Hepatocyte (in vitro differentiated cells): ENCODE data around the gene FAM151B. TPM values are rescaled to one million over a fixed set of nuclear protein-coding genes. Genes with fewer than 3 reads are reported as not detected.

Experiments
- DNase-seq: peaks from one replicate; pipeline ENCODE4 v3.0.0-alpha.2; 2016; ENCODE audit warnings: low spot score
- H2AFZ ChIP-seq: fragments of 200-600 bp; sonication (generic); 2 replicates; pipeline ENCODE4 v1.6.0; 2016; ENCODE audit warnings: antibody characterized with exemption, mild to moderate bottlenecking
- H3K27ac ChIP-seq: fragments of 200-600 bp; sonication (generic); 2 replicates; pipeline ENCODE4 v1.5.1; 2016; ENCODE audit warnings: mild to moderate bottlenecking
- H3K27me3 ChIP-seq: fragments of 200-600 bp; sonication (generic); 2 replicates; pipeline ENCODE4 v1.6.1; 2016
- H3K36me3 ChIP-seq: fragments of 200-600 bp; sonication (generic); replicated peaks from 2 replicates; pipeline ENCODE4 v1.5.1; 2016; ENCODE audit warnings: low read depth; ENCODE audit not compliant: insufficient read depth
- H3K4me1 ChIP-seq: fragments of 200-600 bp; sonication (generic); 2 replicates; pipeline ENCODE4 v1.5.1; 2016; ENCODE audit warnings: mild to moderate bottlenecking, moderate library complexity; ENCODE audit not compliant: insufficient read depth
- H3K4me2 ChIP-seq: fragments of 200-600 bp; sonication (generic); 2 replicates; pipeline ENCODE4 v1.6.0; 2016
- H3K4me3 ChIP-seq: fragments of 200-600 bp; sonication (generic); 2 replicates; pipeline ENCODE4 v1.5.1; 2016; ENCODE audit warnings: mild to moderate bottlenecking
- H3K79me2 ChIP-seq: fragments of 200-600 bp; sonication (generic); 2 replicates; pipeline ENCODE4 v1.6.0; 2017; ENCODE audit warnings: mild to moderate bottlenecking
- H3K9me2 ChIP-seq: fragments of 200-600 bp; sonication (generic); replicated peaks from 2 replicates; pipeline ENCODE4 v1.6.0; 2017; ENCODE audit warnings: mild to moderate bottlenecking; ENCODE audit not compliant: insufficient read depth
- H3K9me3 ChIP-seq: fragments of 200-600 bp; sonication (generic); 2 replicates; pipeline ENCODE4 v1.5.1; 2016; ENCODE audit warnings: low read depth, mild to moderate bottlenecking
- H4K20me1 ChIP-seq: fragments of 200-600 bp; sonication (generic); 2 replicates; pipeline ENCODE4 v1.6.0; 2016; ENCODE audit warnings: mild to moderate bottlenecking; ENCODE audit not compliant: insufficient read depth, poor library complexity, severe bottlenecking
- CTCF ChIP-seq: fragments of 200-600 bp; sonication (generic); IDR thresholded peaks from 2 replicates; pipeline ENCODE4 v1.5.1; 2016; ENCODE audit warnings: antibody characterized with exemption, mild to moderate bottlenecking; ENCODE audit not compliant: poor library complexity
- EZH2 ChIP-seq: fragments of 200-600 bp; sonication (generic); IDR thresholded peaks from 2 replicates; pipeline ENCODE4 v1.6.1; 2016; ENCODE audit warnings: antibody characterized with exemption, mild to moderate bottlenecking, borderline replicate concordance
- EZH2phosphoT487 ChIP-seq: fragments of 200-600 bp; sonication (generic); IDR thresholded peaks from one replicate; pipeline ENCODE4 v1.6.1; 2018; ENCODE audit warnings: antibody characterized with exemption, mild to moderate bottlenecking, low read depth, moderate library complexity; ENCODE audit not compliant: unreplicated experiment, severe bottlenecking
- WGBS: methylation state at CpG from one replicate; pipeline ENCODE4 v1.1.6; 2016; ENCODE audit warnings: low lambda C conversion rate; ENCODE audit errors: missing lambda C conversion rate; 5-methylcytosine and 5-hydroxymethylcytosine counted together
- polyA plus RNA-seq: library from polyadenylated mRNA; unstranded; fragments of >200 nt; fragmentation: Nextera tagmentation; extraction: Ambion mirVana; gene quantifications from 2 replicates; pipeline ENCODE4 v1.2.1, GENCODE V29; 2016
- total RNA-seq: library from RNA; depleted of rRNA; stranded (reverse); fragments of >200 nt; gene quantifications from 2 replicates; pipeline ENCODE4 v1.2.3, GENCODE V29; 2014

Gene FAM151B
- total and polyA plus RNA-seq, 2 experiments from 2014 or later, result 0.94 to 2.7 TPM

- 89% methylated on average over 4 of the region's 4 CpGs for WGBS
- no peaks in the 10 kb centered on the region for H3K9me2 ChIP-seq
- no peak overlapping the region for H3K4me3 ChIP-seq
- no peaks in the 10 kb centered on the region for H3K4me1 ChIP-seq
- H3K27ac ChIP-seq, result no peak overlapping the region
- no peak overlapping the region for H2AFZ ChIP-seq
- H4K20me1 ChIP-seq, result no peaks in the 10 kb centered on the region
- no peak overlapping the region for H3K4me2 ChIP-seq
- no peak for DNase-seq
- H3K36me3 ChIP-seq, result no peaks in the 10 kb centered on the region
- H3K27me3 ChIP-seq, result peaks cover 24% of the 10 kb centered on the region
- no peaks in the 10 kb centered on the region for H3K79me2 ChIP-seq
- TF ChIP-seq EZH2phosphoT487, result no peak
- no peak for TF ChIP-seq EZH2
- TF ChIP-seq CTCF, result no peak
- H3K9me3 ChIP-seq, result no peaks in the 10 kb centered on the region
Observed at GRCh38 chr5:80559244-80559643, 71.3 kb downstream of the FAM151B start.

GRCh38 chr5:80565330-80565729 lies 77.4 kb downstream of the FAM151B start:
- peaks cover 5% of the 10 kb centered on the region for H3K4me1 ChIP-seq
- no peaks in the 10 kb centered on the region for H3K9me2 ChIP-seq
- H3K4me2 ChIP-seq, result no peak overlapping the region
- H3K9me3 ChIP-seq, result no peaks in the 10 kb centered on the region
- no peak overlapping the region for H3K27ac ChIP-seq
- no peak for DNase-seq
- 90% methylated on average over 5 of the region's 5 CpGs for WGBS
- H3K27me3 ChIP-seq, result peaks cover 45% of the 10 kb centered on the region
- no peaks in the 10 kb centered on the region for H3K36me3 ChIP-seq
- no peaks in the 10 kb centered on the region for H4K20me1 ChIP-seq
- H3K4me3 ChIP-seq, result no peak overlapping the region
- no peak for TF ChIP-seq CTCF
- no peak for TF ChIP-seq EZH2
- no peak for TF ChIP-seq EZH2phosphoT487
- H2AFZ ChIP-seq, result no peak overlapping the region
- no peaks in the 10 kb centered on the region for H3K79me2 ChIP-seq

- H3K4me1 ChIP-seq, result peaks cover 5% of the 10 kb centered on the region
- no peaks in the 10 kb centered on the region for H3K9me2 ChIP-seq
- peaks cover 53% of the 10 kb centered on the region for H3K27me3 ChIP-seq
- no peaks in the 10 kb centered on the region for H3K9me3 ChIP-seq
- DNase-seq, result no peak
- H3K4me2 ChIP-seq, result no peak overlapping the region
- H2AFZ ChIP-seq, result no peak overlapping the region
- H4K20me1 ChIP-seq, result no peaks in the 10 kb centered on the region
- WGBS, result 70% methylated on average over 5 of the region's 5 CpGs
- H3K4me3 ChIP-seq, result no peak overlapping the region
- no peak overlapping the region for H3K27ac ChIP-seq
- TF ChIP-seq CTCF, result no peak
- no peak for TF ChIP-seq EZH2phosphoT487
- TF ChIP-seq EZH2, result no peak
- H3K79me2 ChIP-seq, result no peaks in the 10 kb centered on the region
- H3K36me3 ChIP-seq, result no peaks in the 10 kb centered on the region
Observed at GRCh38 chr5:80566711-80567259, 78.9 kb downstream of the FAM151B start.
